Activated CD8-positive, alpha-beta T cell treated with anti-CD3 and anti-CD28 coated beads for 36 hours (primary cell): ENCODE measurements around the gene DAZAP2. TPM values are rescaled to one million over a fixed set of nuclear protein-coding genes. Genes with fewer than 3 reads are reported as not detected.
A peak's percentile ranks its signal among the peaks of the same experiment; 100 is the strongest.

ENCODE experiments used
- ATAC-seq: fragments of 200-7000 bp; cut with Tn5 transposase; one replicate; pipeline ENCODE4 v1.10.0; 2021; ENCODE audit warnings: mild to moderate bottlenecking, moderate library complexity
- CTCF ChIA-PET: fragments of 350-600 bp; sonication (Branson Sonifier 250); formaldehyde crosslinking; loops from one replicate; lab custom pipeline; 2021; ENCODE audit warnings: antibody characterized with exemption; lab: Charles Lee
- POLR2A ChIA-PET: fragments of 350-600 bp; sonication (Branson Sonifier 250); formaldehyde crosslinking; loops from one replicate; lab custom pipeline; 2021; ENCODE audit warnings: antibody characterized with exemption; lab: Charles Lee
- DNase-seq: peaks from one replicate; pipeline ENCODE4 v3.0.0-alpha.2; 2020
- H3K27ac Mint-ChIP-seq: one replicate; pipeline ENCODE4 v1.8.0; 2021; ENCODE audit warnings: mild to moderate bottlenecking, mixed read lengths
- H3K27me3 Mint-ChIP-seq: one replicate; pipeline ENCODE4 v1.8.0; 2021; ENCODE audit warnings: mixed read lengths
- H3K36me3 Mint-ChIP-seq: one replicate; pipeline ENCODE4 v1.8.0; 2021; ENCODE audit warnings: low read depth, mixed read lengths
- H3K4me1 Mint-ChIP-seq: one replicate; pipeline ENCODE4 v1.8.0; 2021; ENCODE audit warnings: low read depth, mixed read lengths
- H3K4me3 Mint-ChIP-seq: one replicate; pipeline ENCODE4 v1.8.0; 2021; ENCODE audit warnings: mild to moderate bottlenecking, moderate library complexity, mixed read lengths
- H3K9me3 Mint-ChIP-seq: one replicate; pipeline ENCODE4 v1.8.0; 2021; ENCODE audit warnings: mixed read lengths
- intact Hi-C: fragments of 100-400 bp; cut with micrococcal nuclease; formaldehyde crosslinking; loops from one replicate; pipeline ENCODE4 v1.10.0; 2022
- total RNA-seq, 2 experiments: library from RNA; stranded (reverse); gene quantifications; one replicate each; pipeline ENCODE4 v1.2.3, GENCODE V29; 2021
- TF ChIP-seq, protein P1 (sequence below): fragments of 200-600 bp; IDR thresholded peaks from one replicate; pipeline ENCODE4 v1.8.0; 2022; ENCODE audit warnings: antibody characterized with exemption, mild to moderate bottlenecking

DAZAP2 gene
- total RNA-seq, 2 experiments from 2014 or later, result 91.7 to 98.3 TPM

DNA sequence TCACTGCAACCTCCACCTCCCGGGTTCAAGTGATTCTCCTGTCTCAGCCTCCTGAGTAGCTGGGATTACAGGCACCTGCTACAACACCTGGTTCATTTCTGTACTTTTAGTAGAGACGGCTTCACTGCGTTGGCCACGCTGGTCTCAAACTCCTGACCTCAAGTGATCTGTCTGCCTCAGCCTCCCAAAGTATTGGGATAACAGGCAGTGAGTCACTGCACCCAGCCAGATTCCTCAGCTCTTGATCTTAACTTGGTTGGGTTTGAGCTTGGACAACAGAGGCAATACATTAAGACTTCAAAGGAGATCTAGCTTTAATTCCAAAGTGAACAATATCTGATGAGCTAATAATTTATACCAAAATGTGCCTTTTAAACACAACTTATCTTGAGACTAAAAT, 5.6 kb downstream of the DAZAP2 start:
- TF ChIP-seq, protein P1, sequence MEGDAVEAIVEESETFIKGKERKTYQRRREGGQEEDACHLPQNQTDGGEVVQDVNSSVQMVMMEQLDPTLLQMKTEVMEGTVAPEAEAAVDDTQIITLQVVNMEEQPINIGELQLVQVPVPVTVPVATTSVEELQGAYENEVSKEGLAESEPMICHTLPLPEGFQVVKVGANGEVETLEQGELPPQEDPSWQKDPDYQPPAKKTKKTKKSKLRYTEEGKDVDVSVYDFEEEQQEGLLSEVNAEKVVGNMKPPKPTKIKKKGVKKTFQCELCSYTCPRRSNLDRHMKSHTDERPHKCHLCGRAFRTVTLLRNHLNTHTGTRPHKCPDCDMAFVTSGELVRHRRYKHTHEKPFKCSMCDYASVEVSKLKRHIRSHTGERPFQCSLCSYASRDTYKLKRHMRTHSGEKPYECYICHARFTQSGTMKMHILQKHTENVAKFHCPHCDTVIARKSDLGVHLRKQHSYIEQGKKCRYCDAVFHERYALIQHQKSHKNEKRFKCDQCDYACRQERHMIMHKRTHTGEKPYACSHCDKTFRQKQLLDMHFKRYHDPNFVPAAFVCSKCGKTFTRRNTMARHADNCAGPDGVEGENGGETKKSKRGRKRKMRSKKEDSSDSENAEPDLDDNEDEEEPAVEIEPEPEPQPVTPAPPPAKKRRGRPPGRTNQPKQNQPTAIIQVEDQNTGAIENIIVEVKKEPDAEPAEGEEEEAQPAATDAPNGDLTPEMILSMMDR, result no peak
- H3K27me3 Mint-ChIP-seq, result no peaks in the 10 kb centered on the region
- H3K27ac Mint-ChIP-seq, result peak overlapping the region; percentile 44
- H3K36me3 Mint-ChIP-seq, result peaks cover 52% of the 10 kb centered on the region
- peaks cover 60% of the 10 kb centered on the region for H3K4me1 Mint-ChIP-seq
- no peaks in the 10 kb centered on the region for H3K9me3 Mint-ChIP-seq
- ChIA-PET POLR2A (interaction anchor here (0.6 to 3.6 kb wide), 5 partner anchors 8 to 462 kb away, joined by 3 to 15 read pairs (median 4); partner anchors contain the start of gene CSRNP2), CTCF (interaction anchor here (0.6 to 1.5 kb wide), 6 partner anchors 8 to 420 kb away, joined by 3 to 9 read pairs (median 3); no protein-coding TSS in a partner anchor)
- DNase-seq, result no peak
- intact Hi-C loops, result loop anchor here (5.0 kb wide), 1 partner anchor 152 kb away; no protein-coding TSS in a partner anchor
- no peak for ATAC-seq
- no peak overlapping the region for H3K4me3 Mint-ChIP-seq

DNA sequence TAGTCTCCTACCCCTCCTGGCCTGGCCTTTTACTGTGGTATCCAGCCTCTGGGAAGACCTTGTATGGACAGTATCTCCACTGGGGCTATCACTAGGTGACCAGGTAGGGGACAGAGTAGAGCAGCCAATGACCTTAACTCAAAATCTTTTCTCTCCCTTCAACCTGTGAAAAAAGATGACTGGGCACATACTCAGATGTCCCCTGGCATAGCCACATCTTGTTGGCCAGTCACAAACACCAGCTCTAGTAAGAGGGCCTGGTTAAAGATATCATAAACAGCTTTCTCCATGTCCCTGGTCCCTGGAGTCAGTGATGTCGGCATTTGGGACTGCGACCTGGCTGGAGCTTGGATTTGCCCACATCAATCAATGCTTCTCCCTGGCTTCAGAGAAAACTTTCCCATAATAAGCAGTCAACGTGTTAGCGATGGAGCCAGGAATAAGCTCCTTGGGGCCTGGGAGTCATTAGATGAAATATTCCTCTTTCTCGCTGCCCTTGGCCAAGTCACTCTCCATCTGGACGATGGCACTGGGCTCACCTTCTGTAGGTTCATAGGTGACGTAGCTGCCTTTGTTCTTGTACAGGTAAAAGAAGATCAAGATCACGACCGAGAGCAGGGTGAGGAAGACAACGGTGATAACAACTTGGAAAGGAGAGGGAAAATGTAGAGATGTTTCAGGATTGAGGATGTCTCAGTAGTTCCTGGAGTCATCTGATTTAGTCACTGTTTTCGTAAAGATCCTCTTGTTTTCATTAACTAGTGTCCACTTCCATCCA, 7.0 kb downstream of the DAZAP2 start:
- Mint-ChIP-seq H3K27me3 (no peaks in the 10 kb centered on the region), H3K27ac (peak overlapping the region; percentile 82), H3K9me3 (no peaks in the 10 kb centered on the region), H3K36me3 (peaks cover 41% of the 10 kb centered on the region), H3K4me1 (peaks cover 50% of the 10 kb centered on the region), H3K4me3 (no peak overlapping the region)
- no peak for DNase-seq
- ATAC-seq, result no peak
- ChIA-PET CTCF (interaction anchor here (1.4 to 2.0 kb wide), 2 partner anchors 95 to 106 kb away, joined by 3 to 6 read pairs; no protein-coding TSS in a partner anchor), POLR2A (interaction anchor here (0.7 to 3.6 kb wide), 7 partner anchors 28 to 197 kb away, joined by 3 to 15 read pairs (median 5); partner anchors contain the start of genes CSRNP2, LETMD1 and POU6F1)
- TF ChIP-seq, protein P1, result no peak
- intact Hi-C loops, result no loop called here

DNA sequence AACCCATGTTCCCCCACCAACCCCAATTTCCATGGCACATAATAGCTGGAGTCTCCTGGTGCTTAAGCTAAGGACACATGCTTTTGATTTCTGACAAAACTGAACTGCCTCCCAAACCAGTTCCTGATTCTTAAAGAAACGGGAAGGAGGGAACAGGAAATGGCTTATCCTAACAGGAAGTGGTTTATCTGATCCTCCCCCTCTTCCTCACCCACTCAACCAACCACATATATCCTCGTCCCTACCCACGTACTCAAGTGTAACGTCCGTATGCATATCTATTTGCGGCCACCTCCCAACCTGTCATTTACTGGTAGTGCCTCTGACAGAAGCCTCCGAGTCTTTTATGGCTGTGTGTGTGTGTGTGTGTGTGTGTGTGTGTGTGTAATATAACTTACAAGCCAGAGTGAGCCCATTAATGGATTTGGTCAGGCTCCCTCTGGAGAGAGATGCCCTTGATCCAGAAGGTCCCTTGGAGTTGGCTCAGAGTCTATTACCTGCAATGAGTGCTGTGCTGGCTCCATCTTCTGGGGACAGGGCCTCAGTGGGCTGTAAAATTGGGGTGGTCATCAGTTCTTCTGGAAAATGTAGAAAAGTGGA, 7.7 kb downstream of the DAZAP2 start:
- POLR2A ChIA-PET, result interaction anchor here (0.7 to 3.6 kb wide), 6 partner anchors 9 to 164 kb away, joined by 3 to 15 read pairs (median 4); partner anchors contain the start of gene CSRNP2
- H3K4me3 Mint-ChIP-seq, result no peak overlapping the region
- no peaks in the 10 kb centered on the region for H3K27me3 Mint-ChIP-seq
- H3K4me1 Mint-ChIP-seq, result peaks cover 44% of the 10 kb centered on the region
- peaks cover 34% of the 10 kb centered on the region for H3K36me3 Mint-ChIP-seq
- intact Hi-C loops, result no loop called here
- TF ChIP-seq, protein P1, result no peak
- no peaks in the 10 kb centered on the region for H3K9me3 Mint-ChIP-seq
- CTCF ChIA-PET, result interaction anchor here (1.4 to 2.0 kb wide), 2 partner anchors 94 to 105 kb away, joined by 3 to 6 read pairs; no protein-coding TSS in a partner anchor
- DNase-seq, result peak; percentile 60
- ATAC-seq, result peak; percentile 75
- peak overlapping the region; percentile 82 for H3K27ac Mint-ChIP-seq

DNA sequence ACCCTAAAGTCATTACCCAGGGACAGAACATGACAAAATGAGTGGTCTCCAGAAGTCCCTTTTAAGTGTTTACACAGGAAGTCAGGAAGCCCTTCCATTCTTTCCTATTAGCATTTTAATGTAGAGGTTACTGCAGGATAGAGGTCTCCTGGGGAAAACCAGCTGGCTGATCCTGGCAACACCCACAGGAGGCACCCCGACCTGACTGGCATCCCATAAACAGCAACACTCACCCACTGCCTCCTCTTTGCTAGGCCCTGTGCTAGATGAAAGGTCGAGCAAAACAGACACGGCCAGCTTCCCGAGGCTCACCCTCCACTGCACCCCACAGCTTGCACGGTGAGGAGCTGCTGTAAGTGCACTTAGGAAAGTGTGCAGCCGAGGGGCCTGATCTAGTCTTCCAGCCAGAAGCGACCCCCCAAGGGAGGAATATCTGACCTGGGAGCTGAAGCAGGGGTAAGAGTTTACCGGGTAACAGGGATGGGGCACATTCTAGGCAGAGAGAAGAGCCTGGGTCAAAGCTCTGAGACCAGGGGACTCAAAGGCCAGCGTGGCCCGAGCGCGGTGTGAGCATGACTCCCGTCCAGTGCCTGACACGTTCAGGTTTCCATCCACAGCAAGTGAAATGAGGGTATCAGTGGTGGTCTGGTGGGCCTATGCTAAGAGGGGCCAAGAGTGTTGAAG, 9.0 kb downstream of the DAZAP2 start:
- no peaks in the 10 kb centered on the region for H3K9me3 Mint-ChIP-seq
- peaks cover 39% of the 10 kb centered on the region for H3K4me1 Mint-ChIP-seq
- TF ChIP-seq, protein P1, result no peak
- H3K36me3 Mint-ChIP-seq, result peaks cover 24% of the 10 kb centered on the region
- H3K4me3 Mint-ChIP-seq, result no peak overlapping the region
- peak overlapping the region; percentile 74 for H3K27ac Mint-ChIP-seq
- no peaks in the 10 kb centered on the region for H3K27me3 Mint-ChIP-seq
- CTCF ChIA-PET, result no interaction called here
- ATAC-seq, result no peak
- DNase-seq, result no peak
- POLR2A ChIA-PET, result interaction anchor here (1.4 kb wide), 1 partner anchor 10 kb away, joined by 3 read pairs; no protein-coding TSS in a partner anchor
- intact Hi-C loops, result no loop called here
